PC-9 (cell line): Measurements from ENCODE around the gene B4GALT3. TPM values are rescaled to one million over a fixed set of nuclear protein-coding genes. Genes with fewer than 3 reads are reported as not detected.

Experiments
- BruUV-seq: library from RNA; stranded (reverse); fragments of 400-500 nt; replicated peaks from 2 replicates; lab custom pipeline; 2021; lab: Mats Ljungman, UMichigan
- CTCF ChIA-PET: fragments of 300-600 bp; sonication (Branson Sonifier 250); formaldehyde crosslinking; loops from one replicate; lab custom pipeline; 2022; ENCODE audit warnings: antibody characterized with exemption; lab: Charles Lee
- POLR2A ChIA-PET: fragments of 300-600 bp; sonication (Branson Sonifier 250); formaldehyde crosslinking; loops from one replicate; lab custom pipeline; 2022; ENCODE audit warnings: antibody characterized with exemption; ENCODE audit not compliant: unreplicated experiment; lab: Charles Lee
- DNase-seq, 2 experiments: peaks; one replicate each; pipeline versions ENCODE4 v3.0.0 to v3.0.0-alpha.2; 2015 to 2022; ENCODE audit warnings: mixed read lengths in 1 of 2
- H2AFZ ChIP-seq: fragments of 200-600 bp; sonication (generic); 2 replicates; pipeline ENCODE4 v1.8.1; 2017; ENCODE audit warnings: antibody characterized with exemption
- H3F3A ChIP-seq: fragments of 200-600 bp; sonication (generic); 2 replicates; pipeline ENCODE4 v1.8.1; 2017; ENCODE audit warnings: antibody characterized with exemption, mild to moderate bottlenecking, low read depth; ENCODE audit not compliant: insufficient read depth
- H3K27ac ChIP-seq: fragments of 200-600 bp; sonication (generic); 2 replicates; pipeline ENCODE4 v1.6.1; 2016; ENCODE audit warnings: mixed run types
- H3K27me3 ChIP-seq: fragments of 200-600 bp; sonication (generic); 2 replicates; pipeline ENCODE4 v1.6.1; 2016; ENCODE audit warnings: low read depth, mixed run types; ENCODE audit not compliant: insufficient read depth
- H3K36me3 ChIP-seq: fragments of 200-600 bp; sonication (generic); 2 replicates; pipeline ENCODE4 v1.6.1; 2016; ENCODE audit warnings: low read depth, mixed run types
- H3K4me1 ChIP-seq: fragments of 200-600 bp; sonication (generic); replicated peaks from 2 replicates; pipeline ENCODE4 v1.6.1; 2016; ENCODE audit warnings: mixed run types; ENCODE audit not compliant: insufficient read depth
- H3K4me2 ChIP-seq: fragments of 200-600 bp; sonication (generic); 2 replicates; pipeline ENCODE4 v1.6.1; 2017; ENCODE audit warnings: mixed run types
- H3K4me3 ChIP-seq: fragments of 200-600 bp; sonication (generic); 2 replicates; pipeline ENCODE4 v1.6.1; 2016; ENCODE audit warnings: mixed run types
- H3K79me2 ChIP-seq: fragments of 200-600 bp; sonication (generic); 2 replicates; pipeline ENCODE4 v1.6.1; 2017; ENCODE audit warnings: low read depth, mixed run types
- H3K9me2 ChIP-seq: fragments of 200-600 bp; sonication (generic); 2 replicates; pipeline ENCODE4 v1.8.1; 2017; ENCODE audit warnings: mild to moderate bottlenecking; ENCODE audit not compliant: insufficient read depth
- H3K9me3 ChIP-seq: fragments of 200-600 bp; sonication (generic); 2 replicates; pipeline ENCODE4 v1.8.1; 2016; ENCODE audit warnings: low read depth; ENCODE audit not compliant: insufficient read depth
- H4K20me1 ChIP-seq: fragments of 200-600 bp; sonication (generic); 2 replicates; pipeline ENCODE4 v1.8.1; 2017; ENCODE audit not compliant: insufficient read depth
- EZH2 ChIP-seq: fragments of 200-600 bp; sonication (generic); IDR thresholded peaks from 2 replicates; pipeline ENCODE4 v1.8.0; 2017; ENCODE audit warnings: antibody characterized with exemption, low read depth
- intact Hi-C: fragments of 100-400 bp; cut with micrococcal nuclease; formaldehyde crosslinking; loops from one replicate; pipeline ENCODE4 v1.10.0; 2022; ENCODE audit not compliant: unreplicated experiment
- total RNA-seq: library from RNA; stranded (reverse); gene quantifications from 2 replicates; pipeline ENCODE4 v1.2.3, GENCODE V29; 2021
- TF ChIP-seq, protein P1 (sequence below): fragments of 200-600 bp; sonication (generic); conservative IDR thresholded peaks from 2 replicates; pipeline ENCODE4 v1.6.1; 2017; ENCODE audit warnings: mixed run types, antibody characterized with exemption, mild to moderate bottlenecking, moderate library complexity

Gene B4GALT3
- total RNA-seq, 1 experiment from 2014 or later, result 35.5 TPM

DNA sequence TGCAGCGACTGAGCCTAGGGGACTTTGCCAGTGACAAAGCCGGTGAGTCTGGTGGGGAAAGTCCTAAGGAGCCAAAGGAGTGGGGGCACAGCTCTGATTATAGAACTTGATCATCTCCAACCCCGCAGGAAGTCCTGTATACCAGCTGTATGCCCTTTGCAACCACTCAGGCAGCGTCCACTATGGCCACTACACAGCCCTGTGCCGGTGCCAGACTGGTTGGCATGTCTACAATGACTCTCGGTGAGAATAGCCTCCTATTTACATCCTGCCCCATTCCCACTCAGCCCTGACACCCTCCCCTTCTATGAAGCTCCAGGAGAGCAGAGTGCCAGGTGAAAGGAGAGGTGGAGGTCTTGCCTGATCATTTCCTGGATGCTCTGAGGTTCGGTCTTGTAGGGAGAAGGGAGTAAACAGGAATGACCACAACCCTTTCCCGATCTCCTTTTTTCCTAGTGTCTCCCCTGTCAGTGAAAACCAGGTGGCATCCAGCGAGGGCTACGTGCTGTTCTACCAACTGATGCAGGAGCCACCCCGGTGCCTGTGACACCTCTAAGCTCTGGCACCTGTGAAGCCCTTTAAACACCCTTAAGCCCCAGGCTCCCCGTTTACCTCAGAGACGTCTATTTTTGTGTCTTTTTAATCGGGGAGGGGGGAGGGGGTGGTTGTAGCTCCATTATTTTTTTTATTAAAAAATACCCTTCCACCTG, 12.3 kb downstream of the B4GALT3 start:
- BruUV-seq, result no TSS peak
- no peak for DNase-seq
- Histone ChIP-seq H3K4me2 (peak overlapping the region; percentile 98), H3K27ac (peak overlapping the region; percentile 45), H3K4me1 (peaks cover 19% of the 10 kb centered on the region), H4K20me1 (no peaks in the 10 kb centered on the region), H2AFZ (no peak overlapping the region; the same call in 1 of the 2 replicates), H3K9me2 (no peaks in the 10 kb centered on the region), H3K79me2 (peaks cover 13% of the 10 kb centered on the region; the same call in 1 of the 2 replicates), H3K27me3 (no peaks in the 10 kb centered on the region), H3K4me3 (peak overlapping the region; percentile 72), H3K9me3 (no peaks in the 10 kb centered on the region), H3F3A (peaks cover 26% of the 10 kb centered on the region; the same call in 1 of the 2 replicates), H3K36me3 (peaks cover 7% of the 10 kb centered on the region)
- CTCF ChIA-PET, result interaction anchor here (1.4 kb wide), 1 partner anchor 144 kb away, joined by 5 read pairs; the partner anchor contains the start of gene F11R
- intact Hi-C loops, result no loop called here
- TF ChIP-seq, protein P1, sequence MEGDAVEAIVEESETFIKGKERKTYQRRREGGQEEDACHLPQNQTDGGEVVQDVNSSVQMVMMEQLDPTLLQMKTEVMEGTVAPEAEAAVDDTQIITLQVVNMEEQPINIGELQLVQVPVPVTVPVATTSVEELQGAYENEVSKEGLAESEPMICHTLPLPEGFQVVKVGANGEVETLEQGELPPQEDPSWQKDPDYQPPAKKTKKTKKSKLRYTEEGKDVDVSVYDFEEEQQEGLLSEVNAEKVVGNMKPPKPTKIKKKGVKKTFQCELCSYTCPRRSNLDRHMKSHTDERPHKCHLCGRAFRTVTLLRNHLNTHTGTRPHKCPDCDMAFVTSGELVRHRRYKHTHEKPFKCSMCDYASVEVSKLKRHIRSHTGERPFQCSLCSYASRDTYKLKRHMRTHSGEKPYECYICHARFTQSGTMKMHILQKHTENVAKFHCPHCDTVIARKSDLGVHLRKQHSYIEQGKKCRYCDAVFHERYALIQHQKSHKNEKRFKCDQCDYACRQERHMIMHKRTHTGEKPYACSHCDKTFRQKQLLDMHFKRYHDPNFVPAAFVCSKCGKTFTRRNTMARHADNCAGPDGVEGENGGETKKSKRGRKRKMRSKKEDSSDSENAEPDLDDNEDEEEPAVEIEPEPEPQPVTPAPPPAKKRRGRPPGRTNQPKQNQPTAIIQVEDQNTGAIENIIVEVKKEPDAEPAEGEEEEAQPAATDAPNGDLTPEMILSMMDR, result no peak
- TF ChIP-seq EZH2, result no peak
- POLR2A ChIA-PET, result interaction anchor here (1.2 kb wide), 1 partner anchor 11 kb away, joined by 15 read pairs; the partner anchor contains the start of gene UFC1

GRCh38 chr1:161163793-161164192, 13.5 kb downstream of the B4GALT3 start:
- TF ChIP-seq, protein P1, result no peak
- no peak for TF ChIP-seq EZH2
- Histone ChIP-seq H3K27me3 (no peaks in the 10 kb centered on the region), H4K20me1 (no peaks in the 10 kb centered on the region), H3K4me1 (peaks cover 23% of the 10 kb centered on the region), H3K9me3 (no peaks in the 10 kb centered on the region), H2AFZ (no peak overlapping the region), H3K4me3 (no peak overlapping the region), H3K9me2 (no peaks in the 10 kb centered on the region), H3K4me2 (no peak overlapping the region), H3F3A (peaks cover 26% of the 10 kb centered on the region; the same call in 1 of the 2 replicates), H3K36me3 (peaks cover 7% of the 10 kb centered on the region), H3K27ac (no peak overlapping the region), H3K79me2 (peaks cover 19% of the 10 kb centered on the region)
- CTCF ChIA-PET, result no interaction called here
- no peak for DNase-seq
- no TSS peak for BruUV-seq
- POLR2A ChIA-PET, result no interaction called here
- intact Hi-C loops, result no loop called here

DNA sequence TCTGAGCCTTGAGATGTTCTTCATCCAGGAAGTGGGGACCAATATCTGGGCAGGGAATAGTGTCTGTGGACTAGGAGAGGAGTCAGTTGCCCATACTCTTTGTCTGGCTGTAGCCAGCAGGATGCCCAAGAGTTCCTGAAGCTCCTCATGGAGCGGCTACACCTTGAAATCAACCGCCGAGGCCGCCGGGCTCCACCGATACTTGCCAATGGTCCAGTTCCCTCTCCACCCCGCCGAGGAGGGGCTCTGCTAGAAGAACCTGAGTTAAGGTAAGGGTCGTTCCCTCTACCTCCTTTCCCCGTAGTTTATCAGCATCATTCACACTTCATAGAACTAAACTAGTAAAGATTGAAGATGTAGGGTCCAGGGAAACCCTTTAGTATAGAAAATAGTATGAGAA, 14.5 kb downstream of the B4GALT3 start:
- Histone ChIP-seq H3K27ac (no peak overlapping the region), H4K20me1 (no peaks in the 10 kb centered on the region), H3F3A (peaks cover 33% of the 10 kb centered on the region), H3K4me3 (no peak overlapping the region), H3K79me2 (peaks cover 19% of the 10 kb centered on the region), H3K27me3 (no peaks in the 10 kb centered on the region), H3K9me3 (no peaks in the 10 kb centered on the region), H3K4me1 (peaks cover 29% of the 10 kb centered on the region), H3K36me3 (peaks cover 7% of the 10 kb centered on the region), H3K4me2 (no peak overlapping the region), H2AFZ (no peak overlapping the region), H3K9me2 (no peaks in the 10 kb centered on the region)
- ChIA-PET CTCF (interaction anchor here (0.7 kb wide), 1 partner anchor 19 kb away, joined by 3 read pairs; no protein-coding TSS in a partner anchor), POLR2A (interaction anchor here (0.7 kb wide), 1 partner anchor 110 kb away, joined by 3 read pairs; no protein-coding TSS in a partner anchor)
- intact Hi-C loops, result no loop called here
- no peak for TF ChIP-seq EZH2
- TF ChIP-seq, protein P1, result no peak
- BruUV-seq, result no TSS peak
- no peak for DNase-seq
